Duodenal mucosa (tissue), 2 donors: ENCODE results near the gene ATP2B3.

Experiments used
- H3K27ac ChIP-seq: one replicate; pipeline ENCODE4 v1.7.0; 2013; ENCODE audit warnings: low read depth, low read length
- H3K27me3 ChIP-seq, 2 donors: one replicate each; pipeline ENCODE4 v1.7.0; 2013; ENCODE audit warnings: low read length in 2 of 2, control low read depth in 1 of 2; ENCODE audit not compliant: insufficient read depth in 2 of 2, control insufficient read depth in 1 of 2
- H3K36me3 ChIP-seq, 2 donors: one replicate each; pipeline ENCODE4 v1.7.0; 2013; ENCODE audit warnings: low read length in 2 of 2, control low read depth in 1 of 2; ENCODE audit not compliant: insufficient read depth in 2 of 2, control insufficient read depth in 1 of 2
- H3K4me1 ChIP-seq, 2 donors: one replicate each; pipeline ENCODE4 v1.7.0; 2013; ENCODE audit warnings: low read length in 2 of 2, control low read depth in 1 of 2; ENCODE audit not compliant: insufficient read depth in 2 of 2, control insufficient read depth in 1 of 2
- H3K4me3 ChIP-seq, 2 donors: one replicate each; pipeline ENCODE4 v1.7.0; 2013; ENCODE audit warnings: low read length in 2 of 2, low read depth in 1 of 2
- H3K9ac ChIP-seq, 2 donors: one replicate each; pipeline ENCODE4 v1.7.0; 2013; ENCODE audit warnings: low read length in 2 of 2, low read depth in 1 of 2
- H3K9me3 ChIP-seq, 2 donors: one replicate each; pipeline ENCODE4 v1.7.0; 2013; ENCODE audit warnings: low read length in 2 of 2, control low read depth in 1 of 2; ENCODE audit not compliant: control insufficient read depth in 1 of 2

The ATP2B3 gene

GRCh38 chrX:153495903-153496589 lies 21.4 kb upstream of the ATP2B3 start:
- H3K4me1 ChIP-seq = no peaks in the 10 kb centered on the region
- no peaks in the 10 kb centered on the region for H3K9me3 ChIP-seq
- no peak overlapping the region for H3K4me3 ChIP-seq
- no peaks in the 10 kb centered on the region for H3K36me3 ChIP-seq
- H3K9ac ChIP-seq = no peak overlapping the region
- H3K27me3 ChIP-seq = no peaks in the 10 kb centered on the region
- no peak overlapping the region for H3K27ac ChIP-seq

- Histone ChIP-seq H3K4me1 (no peaks in the 10 kb centered on the region), H3K36me3 (no peaks in the 10 kb centered on the region), H3K4me3 (no peak overlapping the region), H3K27ac (no peak overlapping the region), H3K9ac (no peak overlapping the region), H3K27me3 (no peaks in the 10 kb centered on the region), H3K9me3 (no peaks in the 10 kb centered on the region)
Observed at GRCh38 chrX:153496590-153496959, 20.9 kb upstream of the ATP2B3 start.

GRCh38 chrX:153498453-153498852 lies 19.0 kb upstream of the ATP2B3 start:
- H3K27ac ChIP-seq = no peak overlapping the region
- no peaks in the 10 kb centered on the region for H3K36me3 ChIP-seq
- no peaks in the 10 kb centered on the region for H3K9me3 ChIP-seq
- no peak overlapping the region for H3K9ac ChIP-seq
- H3K4me3 ChIP-seq = no peak overlapping the region
- no peaks in the 10 kb centered on the region for H3K4me1 ChIP-seq
- H3K27me3 ChIP-seq = no peaks in the 10 kb centered on the region

GRCh38 chrX:153499341-153499740 lies 18.1 kb upstream of the ATP2B3 start:
- H3K4me3 ChIP-seq = no peak overlapping the region
- H3K27me3 ChIP-seq = no peaks in the 10 kb centered on the region
- H3K9me3 ChIP-seq = no peaks in the 10 kb centered on the region
- H3K36me3 ChIP-seq = no peaks in the 10 kb centered on the region
- H3K9ac ChIP-seq = no peak overlapping the region
- no peak overlapping the region for H3K27ac ChIP-seq
- no peaks in the 10 kb centered on the region for H3K4me1 ChIP-seq

GRCh38 chrX:153499876-153500275 lies 17.6 kb upstream of the ATP2B3 start:
- Histone ChIP-seq H3K27me3 (no peaks in the 10 kb centered on the region), H3K9ac (no peak overlapping the region), H3K4me3 (no peak overlapping the region), H3K4me1 (no peaks in the 10 kb centered on the region), H3K9me3 (no peaks in the 10 kb centered on the region), H3K27ac (no peak overlapping the region), H3K36me3 (no peaks in the 10 kb centered on the region)

- no peaks in the 10 kb centered on the region for H3K27me3 ChIP-seq
Observed at GRCh38 chrX:153500676-153501280, 16.7 kb upstream of the ATP2B3 start.

GRCh38 chrX:153501530-153501929 lies 15.9 kb upstream of the ATP2B3 start:
- Histone ChIP-seq H3K27ac (no peak overlapping the region), H3K36me3 (no peaks in the 10 kb centered on the region), H3K4me1 (no peaks in the 10 kb centered on the region), H3K9me3 (no peaks in the 10 kb centered on the region), H3K4me3 (no peak overlapping the region), H3K27me3 (no peaks in the 10 kb centered on the region), H3K9ac (no peak overlapping the region)

More at GRCh38 chrX:153500676-153501280, 16.7 kb upstream of the ATP2B3 start:
- Histone ChIP-seq H3K9me3 (no peaks in the 10 kb centered on the region), H3K36me3 (no peaks in the 10 kb centered on the region), H3K4me1 (no peaks in the 10 kb centered on the region), H3K9ac (no peak overlapping the region), H3K4me3 (no peak overlapping the region), H3K27ac (no peak overlapping the region)

- H3K4me3 ChIP-seq = no peak overlapping the region
- H3K27me3 ChIP-seq = no peaks in the 10 kb centered on the region
- H3K27ac ChIP-seq = no peak overlapping the region
- H3K36me3 ChIP-seq = no peaks in the 10 kb centered on the region
- no peak overlapping the region for H3K9ac ChIP-seq
- H3K9me3 ChIP-seq = no peaks in the 10 kb centered on the region
- no peaks in the 10 kb centered on the region for H3K4me1 ChIP-seq
Observed at GRCh38 chrX:153502131-153502530, 15.3 kb upstream of the ATP2B3 start.

- Histone ChIP-seq H3K27ac (no peak overlapping the region), H3K9ac (no peak overlapping the region), H3K36me3 (no peaks in the 10 kb centered on the region), H3K4me3 (no peak overlapping the region), H3K4me1 (no peaks in the 10 kb centered on the region), H3K9me3 (no peaks in the 10 kb centered on the region), H3K27me3 (no peaks in the 10 kb centered on the region)
Observed at GRCh38 chrX:153502796-153503195, 14.6 kb upstream of the ATP2B3 start.

- H3K27ac ChIP-seq = no peak overlapping the region
Observed at GRCh38 chrX:153504445-153505016, 12.9 kb upstream of the ATP2B3 start.

More at GRCh38 chrX:153504445-153505016, 12.9 kb upstream of the ATP2B3 start:
- Histone ChIP-seq H3K9ac (no peak overlapping the region), H3K4me3 (no peak overlapping the region), H3K27me3 (no peaks in the 10 kb centered on the region), H3K4me1 (no peaks in the 10 kb centered on the region), H3K36me3 (no peaks in the 10 kb centered on the region), H3K9me3 (no peaks in the 10 kb centered on the region)
